ENCODE data around the gene CTBP2. TPM values are rescaled to one million over a fixed set of nuclear protein-coding genes. Genes with fewer than 3 reads are reported as not detected.
"Not testable (repeated sequence)": the region's sequence is repeated elsewhere in the genome, so short reads cannot be mapped to it uniquely, and the experiment has no call there.

Gene CTBP2
- total RNA-seq, 2 donors from 2014 or later = 26.0 to 36.0 TPM

- H3K9me3 ChIP-seq = no peaks in the 10 kb centered on the region
- H3K27ac ChIP-seq = peak overlapping the region; percentile 83 to 89
- no peak overlapping the region for H3K4me3 ChIP-seq
- no peak for DNase-seq (ENCODE audit: low spot score)
- no peak for TF ChIP-seq CTCF (IDR thresholded peaks at IDR 0.05)
- no peaks in the 10 kb centered on the region for H3K27me3 ChIP-seq
- peaks cover 0 to 61% of the 10 kb centered on the region in 2 donors for H3K4me1 ChIP-seq
- H3K36me3 ChIP-seq = peaks cover 12% of the 10 kb centered on the region
Measured at GRCh38 chr10:125085258-125086054, 74.9 kb downstream of the CTBP2 start.

GRCh38 chr10:125084614-125085257 lies 75.6 kb downstream of the CTBP2 start:
- Histone ChIP-seq H3K4me3 (no peak overlapping the region), H3K27me3 (no peaks in the 10 kb centered on the region), H3K36me3 (peaks cover 12% of the 10 kb centered on the region), H3K9me3 (no peaks in the 10 kb centered on the region), H3K4me1 (peaks cover 0 to 59% of the 10 kb centered on the region in 2 donors), H3K27ac (peak overlapping the region; percentile 83 to 89)
- DNase-seq (ENCODE audit: low spot score) = peak; percentile 84
- TF ChIP-seq CTCF (IDR thresholded peaks at IDR 0.05) = peak in 1 of 2 donors; percentile 3

- peak in 1 of 2 donors; percentile 41 for TF ChIP-seq CTCF (IDR thresholded peaks at IDR 0.05)
- Histone ChIP-seq H3K27me3 (no peaks in the 10 kb centered on the region), H3K9me3 (no peaks in the 10 kb centered on the region), H3K27ac (peak overlapping the region; percentile 83 to 89), H3K4me1 (peaks cover 0 to 58% of the 10 kb centered on the region in 2 donors), H3K36me3 (peaks cover 12% of the 10 kb centered on the region), H3K4me3 (no peak overlapping the region)
- no peak for DNase-seq (ENCODE audit: low spot score)
Measured at GRCh38 chr10:125084191-125084613, 76.2 kb downstream of the CTBP2 start.

- Histone ChIP-seq H3K9me3 (no peaks in the 10 kb centered on the region), H3K4me3 (no peak overlapping the region), H3K27ac (peak overlapping the region; percentile 83 to 89), H3K36me3 (peaks cover 12% of the 10 kb centered on the region), H3K27me3 (no peaks in the 10 kb centered on the region), H3K4me1 (peaks cover 0 to 57% of the 10 kb centered on the region in 2 donors)
- no peak for DNase-seq (ENCODE audit: low spot score)
- no peak for TF ChIP-seq CTCF (IDR thresholded peaks at IDR 0.05)
Measured at GRCh38 chr10:125083576-125083920, 76.8 kb downstream of the CTBP2 start.

- Histone ChIP-seq H3K4me3 (no peak overlapping the region), H3K27ac (peak overlapping the region; percentile 83 to 89), H3K9me3 (no peaks in the 10 kb centered on the region), H3K27me3 (no peaks in the 10 kb centered on the region), H3K36me3 (peaks cover 7% of the 10 kb centered on the region), H3K4me1 (peaks cover 0 to 57% of the 10 kb centered on the region in 2 donors)
- TF ChIP-seq CTCF (IDR thresholded peaks at IDR 0.05) = no peak
- no peak for DNase-seq (ENCODE audit: low spot score)
Measured at GRCh38 chr10:125082881-125083575, 77.3 kb downstream of the CTBP2 start.

GRCh38 chr10:125082471-125082870 lies 77.9 kb downstream of the CTBP2 start:
- peak overlapping the region; percentile 83 to 89 for H3K27ac ChIP-seq
- DNase-seq (ENCODE audit: low spot score); H3K36me3 ChIP-seq: not testable (repeated sequence)

More at GRCh38 chr10:125082471-125082870, 77.9 kb downstream of the CTBP2 start:
- not testable (repeated sequence) for H3K9me3 ChIP-seq, H3K27me3 ChIP-seq, H3K4me3 ChIP-seq
- peaks cover 0 to 60% of the 10 kb centered on the region in 2 donors for H3K4me1 ChIP-seq
